ENCODE data around the gene MCM10.

Gene MCM10

DNA sequence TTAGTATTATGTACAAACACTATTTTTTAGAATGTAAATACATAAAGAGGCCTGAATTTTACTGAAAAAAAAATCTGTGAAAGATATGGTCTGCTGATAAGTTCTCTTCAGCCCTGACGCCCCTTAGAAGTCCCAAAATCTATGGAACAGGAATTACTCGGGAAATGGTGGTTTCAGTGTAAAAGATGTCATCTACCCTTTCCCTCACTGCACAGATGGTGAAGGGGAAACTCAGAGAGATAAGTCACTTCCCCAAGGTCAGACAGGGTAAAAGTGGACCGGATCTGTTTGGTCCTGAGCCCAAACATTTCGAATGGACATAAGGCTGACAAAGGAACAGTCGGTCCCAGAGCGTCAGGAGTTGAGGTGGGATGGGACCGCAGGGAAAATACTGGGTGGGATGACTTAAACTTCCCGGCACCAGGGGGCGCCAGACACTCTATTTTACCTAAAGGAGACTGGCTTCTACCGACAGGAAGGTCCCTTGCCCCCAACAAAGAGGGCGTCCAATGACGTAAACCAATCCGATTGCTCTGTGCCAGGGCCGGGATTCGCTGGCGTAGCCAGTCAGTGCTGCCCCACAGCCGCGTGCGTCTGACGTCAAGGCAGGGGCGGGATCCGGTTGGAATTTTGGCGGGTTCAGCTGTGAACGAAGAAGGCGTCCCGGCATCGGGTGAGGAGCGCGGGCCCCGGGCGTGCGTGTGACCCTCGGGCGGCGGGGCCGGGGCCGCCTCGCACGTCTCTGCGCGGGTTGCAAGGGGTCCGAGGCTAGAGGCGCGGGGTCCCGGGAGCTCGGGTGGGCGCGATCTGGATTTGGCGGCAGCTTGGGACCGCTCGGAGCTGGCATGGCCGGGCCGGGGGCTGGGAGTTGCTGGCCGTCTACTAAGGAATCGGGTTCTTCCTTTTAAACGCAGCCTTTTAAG is at the start of gene MCM10:
Gene MCM10, plus strand, starts transcription at position 625 of the 923 bp plus-strand sequence. CDS start 2,645 bp downstream, outside the sequence.
- TF ChIP-seq POLR2A (IDR thresholded peaks at IDR 0.05; ENCODE audit: low read length) (peak; percentile 68), GATA1 (IDR thresholded peaks at IDR 0.05; ENCODE audit: low read depth, low read length) (no peak)
- DNase-seq = peak; percentile 99

DNA sequence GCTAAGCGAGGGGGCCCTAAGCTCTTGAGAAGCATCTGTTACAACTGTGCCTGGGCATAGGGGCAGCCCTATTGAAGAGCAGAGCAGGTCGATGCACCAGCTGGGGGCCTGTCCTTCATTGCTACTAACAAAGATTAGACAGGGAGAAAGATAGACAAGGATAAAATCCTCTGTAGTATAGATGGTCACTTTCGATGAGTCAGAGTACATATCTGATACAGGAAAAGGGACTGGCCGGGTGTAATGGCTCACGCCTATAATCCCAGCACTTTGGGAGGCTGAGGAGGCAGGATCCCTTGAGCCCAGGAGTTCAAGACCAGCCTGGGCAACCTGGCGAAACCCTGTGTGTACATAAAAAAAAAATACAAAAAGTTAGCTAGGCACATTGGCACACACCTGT is 47.8 kb upstream of the MCM10 start:
- DNase-seq = no peak
- no peak for TF ChIP-seq GATA1 (IDR thresholded peaks at IDR 0.05; ENCODE audit: low read depth, low read length)
- no peak for TF ChIP-seq POLR2A (IDR thresholded peaks at IDR 0.05; ENCODE audit: low read length)

DNA sequence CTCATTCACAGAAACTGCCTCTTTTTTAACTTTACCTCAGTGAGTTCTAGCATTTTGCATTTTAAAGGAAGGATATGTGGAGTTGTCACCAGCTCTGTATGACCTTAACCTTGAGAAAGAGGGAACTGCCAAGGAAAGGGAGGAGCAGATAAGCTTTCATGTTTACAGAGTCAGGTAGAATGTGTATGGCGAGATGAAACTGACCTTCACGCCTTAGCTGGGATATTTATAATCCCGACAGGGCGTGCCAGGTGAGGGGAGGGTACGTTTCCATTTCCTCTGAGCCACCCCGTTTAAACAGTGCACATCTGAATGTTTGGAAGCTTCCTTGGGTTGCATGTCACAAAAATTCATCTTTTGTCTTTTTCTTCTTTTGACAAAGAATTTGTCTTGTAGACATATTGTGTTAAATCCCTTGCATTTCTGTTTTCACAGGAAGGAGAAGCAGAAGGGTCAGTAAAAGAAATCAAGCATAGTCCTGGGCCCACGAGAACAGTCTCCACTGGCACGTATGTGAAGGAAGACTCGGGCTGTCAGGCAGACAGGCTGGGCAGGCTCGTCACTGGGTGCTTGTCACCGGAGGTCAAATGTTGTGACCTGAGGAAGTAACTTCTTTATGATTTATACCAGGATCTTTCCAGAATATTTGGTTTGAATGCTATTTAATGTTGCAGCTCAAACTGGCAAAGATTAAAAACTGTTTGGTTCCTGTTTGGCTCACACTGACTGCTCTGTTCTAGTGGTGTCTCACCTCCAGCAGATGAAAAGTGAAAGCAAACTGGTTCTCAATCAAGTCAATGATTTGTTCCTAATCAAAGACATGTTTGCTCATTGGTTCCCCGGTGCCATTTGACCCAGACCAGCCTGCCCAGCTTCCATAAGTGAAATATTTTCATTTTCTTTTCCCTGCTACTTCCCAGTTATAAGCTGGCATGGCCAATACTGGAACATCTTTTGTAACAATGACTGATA is 45.2 kb upstream of the MCM10 start:
- no peak for DNase-seq
- TF ChIP-seq GATA1 (IDR thresholded peaks at IDR 0.05; ENCODE audit: low read depth, low read length) = no peak
- TF ChIP-seq POLR2A (IDR thresholded peaks at IDR 0.05; ENCODE audit: low read length) = no peak

DNA sequence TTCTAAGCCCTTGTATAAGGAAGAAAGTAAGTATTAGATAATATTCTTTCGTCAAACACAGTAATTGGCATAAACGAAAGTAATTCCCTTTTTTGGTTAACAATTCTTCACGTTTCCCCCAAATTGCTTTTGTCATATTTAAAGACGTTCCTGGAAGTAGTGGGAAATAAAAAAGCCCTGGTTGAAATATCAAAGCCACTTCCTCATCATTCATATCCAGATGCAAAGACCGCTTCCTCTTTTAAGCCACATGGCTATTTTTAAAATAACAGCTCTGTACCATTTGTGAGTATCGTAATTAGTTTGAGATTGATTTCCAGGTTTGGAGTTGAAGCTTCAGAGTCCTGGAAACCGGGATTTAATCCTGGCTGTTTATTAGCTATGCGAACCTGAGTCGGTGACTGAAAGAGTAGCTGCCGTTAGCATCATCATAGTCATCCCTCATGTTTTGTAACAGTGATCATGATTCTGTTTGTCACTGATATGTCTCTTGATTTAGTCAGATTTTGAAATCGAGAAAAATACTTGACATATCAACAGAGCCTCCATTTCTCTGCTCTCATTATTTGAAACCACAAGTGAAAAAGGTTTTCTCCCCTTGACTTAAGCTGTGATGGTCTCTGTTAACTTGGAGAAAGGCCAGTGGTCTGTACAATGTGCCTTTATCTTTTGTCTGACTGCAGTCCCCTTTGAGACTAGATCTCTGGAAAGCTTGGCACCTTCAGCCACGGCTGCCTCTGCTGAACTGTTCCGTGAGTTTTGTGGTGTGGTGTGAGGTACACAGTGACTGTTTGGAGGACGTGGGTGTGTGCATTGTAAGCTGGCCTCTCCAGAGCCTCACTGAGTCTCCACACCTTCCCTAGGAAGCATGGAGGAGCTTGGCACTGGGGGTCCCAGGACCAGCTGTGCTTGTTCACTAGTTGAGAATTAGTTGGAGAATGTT is 43.2 kb upstream of the MCM10 start:
- no peak for DNase-seq
- TF ChIP-seq GATA1 (IDR thresholded peaks at IDR 0.05; ENCODE audit: low read depth, low read length) (no peak), POLR2A (IDR thresholded peaks at IDR 0.05; ENCODE audit: low read length) (no peak)

DNA sequence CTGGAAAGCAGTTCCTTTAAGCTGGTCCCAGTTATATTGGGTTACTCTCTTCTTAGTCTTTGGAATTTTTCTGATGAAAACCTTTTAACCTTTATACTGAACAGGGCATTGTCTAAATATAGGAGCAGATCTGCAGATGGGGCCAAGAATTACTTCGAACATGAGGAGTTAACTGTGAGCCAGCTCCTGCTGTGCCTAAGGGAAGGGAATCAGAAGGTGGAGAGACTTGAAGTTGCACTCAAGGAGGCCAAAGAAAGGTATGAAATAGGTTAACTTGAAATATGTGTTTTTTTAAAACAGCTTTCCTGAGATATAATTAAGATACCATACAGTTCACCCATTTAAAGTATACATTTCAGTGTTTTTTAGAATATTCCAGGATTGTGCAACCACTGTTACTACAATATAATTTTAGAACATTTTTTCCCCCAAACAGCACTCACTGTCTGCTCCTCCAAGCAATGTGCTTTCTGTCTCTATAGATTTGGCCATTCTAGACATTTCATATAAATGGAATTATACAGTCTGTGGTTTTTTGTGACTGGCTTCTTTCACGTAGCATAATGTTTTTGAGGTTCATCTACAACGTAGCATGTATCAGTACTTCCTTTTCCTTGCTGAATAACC is 42.5 kb upstream of the MCM10 start:
- TF ChIP-seq POLR2A (IDR thresholded peaks at IDR 0.05; ENCODE audit: low read length) = no peak
- TF ChIP-seq GATA1 (IDR thresholded peaks at IDR 0.05; ENCODE audit: low read depth, low read length) = no peak
- DNase-seq = no peak

DNA sequence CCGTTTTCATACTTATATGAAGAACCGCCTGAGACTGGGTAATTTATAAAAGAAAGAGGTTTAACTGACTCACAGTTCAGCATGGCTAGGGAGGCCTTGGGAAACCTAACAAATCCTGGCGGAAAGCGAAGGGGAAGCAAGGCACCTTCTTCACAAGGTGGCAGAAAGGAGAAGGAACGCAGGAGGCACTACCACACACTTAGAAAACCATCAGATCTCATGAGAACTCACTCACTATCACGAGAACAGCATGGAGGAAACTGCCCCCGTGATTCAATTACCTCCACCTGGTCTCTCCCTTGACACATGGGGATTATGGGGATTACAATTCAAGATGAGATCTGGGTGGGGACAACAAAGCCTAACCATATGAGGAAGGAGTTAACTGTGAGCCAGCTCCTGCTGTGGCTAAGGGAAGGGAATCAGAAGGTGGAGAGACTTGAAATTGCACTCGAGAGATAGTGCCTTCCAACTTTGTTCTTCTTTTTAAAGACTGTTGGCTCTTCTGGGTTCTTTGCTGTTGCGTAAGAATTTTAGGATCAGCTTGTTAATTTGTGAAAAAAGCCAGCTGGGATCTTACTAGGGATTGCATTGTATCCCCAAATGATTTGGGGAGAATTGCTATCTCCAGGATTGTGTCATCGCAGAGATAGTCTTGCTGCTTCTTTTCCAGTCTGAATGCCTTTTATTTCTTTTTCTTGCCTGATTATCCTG is 40.4 kb upstream of the MCM10 start:
- TF ChIP-seq GATA1 (IDR thresholded peaks at IDR 0.05; ENCODE audit: low read depth, low read length) (no peak), POLR2A (IDR thresholded peaks at IDR 0.05; ENCODE audit: low read length) (no peak)
- DNase-seq = no peak

DNA sequence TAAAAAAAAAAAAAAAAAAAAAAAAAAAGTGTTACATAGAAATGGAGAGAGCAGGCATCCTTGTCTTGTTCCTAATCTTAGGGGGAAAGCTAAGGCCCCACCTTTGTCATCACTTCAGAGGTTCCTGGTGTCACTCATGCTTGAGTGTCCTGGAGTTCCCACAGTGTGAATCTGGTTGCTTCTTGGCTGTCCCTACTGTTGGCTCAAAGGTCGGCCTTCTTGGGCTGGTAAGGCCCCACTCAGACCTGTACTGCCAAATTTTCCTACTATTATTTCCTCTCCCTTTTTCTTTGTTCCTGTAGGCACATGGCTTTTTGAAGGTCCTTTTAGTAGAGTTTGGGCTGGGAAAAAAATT is 39.9 kb upstream of the MCM10 start:
- DNase-seq = no peak
- no peak for TF ChIP-seq POLR2A (IDR thresholded peaks at IDR 0.05; ENCODE audit: low read length)
- no peak for TF ChIP-seq GATA1 (IDR thresholded peaks at IDR 0.05; ENCODE audit: low read depth, low read length)

DNA sequence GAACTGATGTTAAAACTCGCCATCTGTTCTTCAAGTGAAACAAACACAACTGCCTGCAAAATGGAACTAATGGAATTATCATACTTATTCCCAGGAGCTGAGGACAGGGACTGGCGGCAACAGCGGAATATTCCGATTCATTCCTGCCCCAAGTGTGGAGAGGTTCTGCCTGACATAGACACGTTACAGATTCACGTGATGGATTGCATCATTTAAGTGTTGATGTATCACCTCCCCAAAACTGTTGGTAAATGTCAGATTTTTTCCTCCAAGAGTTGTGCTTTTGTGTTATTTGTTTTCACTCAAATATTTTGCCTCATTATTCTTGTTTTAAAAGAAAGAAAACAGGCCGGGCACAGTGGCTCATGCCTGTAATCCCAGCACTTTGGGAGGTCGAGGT is 24.7 kb upstream of the MCM10 start:
- TF ChIP-seq POLR2A (IDR thresholded peaks at IDR 0.05; ENCODE audit: low read length) (no peak), GATA1 (IDR thresholded peaks at IDR 0.05; ENCODE audit: low read depth, low read length) (no peak)

DNA sequence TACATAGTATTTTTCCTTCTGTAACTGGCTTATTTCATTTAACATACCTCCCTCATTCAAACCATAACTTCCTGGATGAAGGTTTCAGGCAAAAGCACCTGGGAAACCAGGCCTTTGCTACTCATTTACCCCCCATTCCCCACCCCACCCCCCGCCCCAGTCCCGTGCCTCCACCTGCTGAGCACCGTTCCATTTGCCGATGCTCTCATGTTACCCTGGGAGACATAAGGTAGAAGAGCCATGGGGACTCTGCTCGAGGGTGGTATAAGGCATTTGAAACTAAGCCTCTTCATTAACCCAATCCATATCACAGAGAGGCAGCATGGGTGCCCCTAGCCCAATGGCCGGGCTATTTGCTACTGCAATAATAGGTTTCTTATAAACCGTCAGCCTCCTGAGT is 22.2 kb upstream of the MCM10 start:
- no peak for TF ChIP-seq GATA1 (IDR thresholded peaks at IDR 0.05; ENCODE audit: low read depth, low read length)
- no peak for TF ChIP-seq POLR2A (IDR thresholded peaks at IDR 0.05; ENCODE audit: low read length)
- no peak for DNase-seq

More for the DNA sequence above, 24.7 kb upstream of the MCM10 start:
- peak in 1 of 2 experiments; percentile 13 for DNase-seq

DNA sequence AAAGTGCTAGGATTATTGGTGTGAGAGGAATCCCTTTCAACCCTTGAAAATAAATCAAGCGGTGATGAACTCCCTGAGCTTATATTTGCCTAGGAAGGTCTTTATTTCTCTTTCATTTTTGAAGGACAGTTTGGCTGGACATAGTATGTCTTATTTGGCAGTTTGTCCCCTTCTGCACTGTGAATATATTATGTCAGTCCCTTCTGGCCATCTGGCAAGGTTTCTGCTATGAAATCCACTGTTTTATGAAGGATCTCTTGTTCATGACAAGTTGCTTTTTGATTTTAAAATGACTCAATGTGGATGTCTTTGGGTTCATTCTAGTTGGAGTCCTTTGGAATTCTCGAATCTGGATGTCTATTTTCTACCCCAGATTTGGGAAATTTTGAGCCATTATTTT is 21.7 kb upstream of the MCM10 start:
- DNase-seq = no peak
- no peak for TF ChIP-seq POLR2A (IDR thresholded peaks at IDR 0.05; ENCODE audit: low read length)
- no peak for TF ChIP-seq GATA1 (IDR thresholded peaks at IDR 0.05; ENCODE audit: low read depth, low read length)

DNA sequence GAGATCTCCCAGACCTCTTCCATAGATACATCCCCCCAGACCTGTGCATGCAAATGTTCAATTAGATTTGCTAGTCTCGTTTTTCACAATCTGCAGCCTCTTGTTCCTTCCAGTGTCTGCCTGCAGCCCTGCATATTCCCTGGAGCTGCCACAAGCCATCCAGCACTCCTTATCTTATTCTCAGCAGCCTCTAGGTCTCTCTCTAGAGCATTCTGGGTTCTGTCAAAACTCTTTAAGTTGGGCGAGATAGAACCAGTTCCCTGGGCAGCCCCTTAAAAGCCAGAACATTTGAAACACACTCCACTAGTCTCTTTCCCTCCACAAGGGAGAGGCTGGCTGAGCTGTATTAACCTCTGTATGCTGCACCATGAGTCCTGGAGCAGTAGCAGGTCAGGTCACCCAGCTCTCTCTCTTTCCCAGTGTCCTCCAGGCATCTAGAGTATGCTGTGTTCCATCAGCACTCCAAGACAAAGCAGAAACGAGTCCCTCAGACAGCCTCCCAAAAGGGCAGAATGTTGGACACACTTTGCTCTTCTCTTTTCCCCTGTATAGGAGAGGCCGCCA is 20.6 kb upstream of the MCM10 start:
- DNase-seq = peak; percentile 10 to 14

DNA sequence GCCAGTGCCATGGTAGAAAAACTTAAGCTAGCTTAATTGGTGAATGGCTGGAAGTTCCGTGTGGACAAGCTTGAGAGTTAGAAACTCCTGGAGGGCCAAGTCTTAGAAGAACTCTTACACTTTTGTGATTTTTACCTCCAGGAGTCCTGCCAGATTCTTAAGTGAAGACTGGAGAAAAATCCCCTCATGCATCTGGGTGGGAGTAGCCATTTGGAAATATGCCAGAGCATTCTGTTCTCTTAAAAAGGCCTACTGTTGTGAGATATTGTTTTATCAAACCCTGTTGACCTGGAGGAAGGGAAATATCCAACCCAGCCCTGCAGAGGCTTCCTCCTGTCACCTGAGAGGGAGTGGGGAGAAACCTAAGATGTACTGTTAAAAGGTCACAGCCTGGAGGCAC is 17.6 kb upstream of the MCM10 start:
- DNase-seq = peak; percentile 13 to 42

More for the DNA sequence above, 20.6 kb upstream of the MCM10 start:
- TF ChIP-seq GATA1 (IDR thresholded peaks at IDR 0.05; ENCODE audit: low read depth, low read length) (no peak), POLR2A (IDR thresholded peaks at IDR 0.05; ENCODE audit: low read length) (no peak)

More for the DNA sequence above, 17.6 kb upstream of the MCM10 start:
- TF ChIP-seq POLR2A (IDR thresholded peaks at IDR 0.05; ENCODE audit: low read length) = no peak
- no peak for TF ChIP-seq GATA1 (IDR thresholded peaks at IDR 0.05; ENCODE audit: low read depth, low read length)
